ENCODE results near the gene PRR11.
A peak's percentile ranks its signal among the peaks of the same experiment; 100 is the strongest.
"Not testable (repeated sequence)": the region's sequence is repeated elsewhere in the genome, so short reads cannot be mapped to it uniquely, and the experiment has no call there.

Gene PRR11

DNA sequence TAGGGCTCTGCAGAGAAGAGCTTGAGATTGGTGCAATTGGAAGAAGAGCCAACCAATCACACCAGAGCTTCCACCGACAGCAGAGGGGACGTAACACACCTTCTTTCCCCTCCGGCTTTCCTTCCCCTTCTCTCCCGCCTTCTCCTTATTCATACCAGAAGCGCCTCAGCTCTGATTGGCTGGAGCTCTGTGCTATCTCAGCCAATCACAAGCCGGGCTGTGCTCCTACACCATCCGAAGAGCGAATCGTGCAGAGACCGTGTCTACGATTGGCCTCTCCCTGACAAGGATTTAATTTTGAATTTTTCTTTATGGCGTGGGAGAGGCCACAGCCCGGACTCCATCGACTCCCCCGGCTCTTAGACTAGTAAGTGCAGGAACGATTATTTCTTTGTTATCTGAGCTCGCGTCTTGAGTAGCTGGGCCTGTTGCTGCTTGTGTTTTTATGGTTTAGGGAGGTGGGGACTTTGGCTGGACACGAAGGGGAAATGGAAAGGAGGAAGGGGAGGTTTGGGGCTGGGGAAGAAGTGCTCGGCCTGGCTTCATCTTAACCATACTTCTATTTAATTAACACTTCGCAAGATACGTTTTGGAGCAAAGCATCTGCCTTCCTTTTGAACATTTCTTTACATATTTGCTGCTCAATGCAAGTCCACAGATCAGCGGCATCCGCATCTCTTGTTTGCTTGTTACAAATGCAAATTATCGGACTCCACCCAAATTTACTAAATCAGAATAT, at the start of gene PRR11:
Gene PRR11, plus strand, starts transcription at position 308 of the 739 bp plus-strand sequence. CDS start 14,007 bp downstream, outside the sequence.
- DNase-seq, result peak; percentile 99

GRCh38 chr17:59105852-59106462, 49.6 kb upstream of the PRR11 start:
- peak; percentile 82 for DNase-seq

DNA sequence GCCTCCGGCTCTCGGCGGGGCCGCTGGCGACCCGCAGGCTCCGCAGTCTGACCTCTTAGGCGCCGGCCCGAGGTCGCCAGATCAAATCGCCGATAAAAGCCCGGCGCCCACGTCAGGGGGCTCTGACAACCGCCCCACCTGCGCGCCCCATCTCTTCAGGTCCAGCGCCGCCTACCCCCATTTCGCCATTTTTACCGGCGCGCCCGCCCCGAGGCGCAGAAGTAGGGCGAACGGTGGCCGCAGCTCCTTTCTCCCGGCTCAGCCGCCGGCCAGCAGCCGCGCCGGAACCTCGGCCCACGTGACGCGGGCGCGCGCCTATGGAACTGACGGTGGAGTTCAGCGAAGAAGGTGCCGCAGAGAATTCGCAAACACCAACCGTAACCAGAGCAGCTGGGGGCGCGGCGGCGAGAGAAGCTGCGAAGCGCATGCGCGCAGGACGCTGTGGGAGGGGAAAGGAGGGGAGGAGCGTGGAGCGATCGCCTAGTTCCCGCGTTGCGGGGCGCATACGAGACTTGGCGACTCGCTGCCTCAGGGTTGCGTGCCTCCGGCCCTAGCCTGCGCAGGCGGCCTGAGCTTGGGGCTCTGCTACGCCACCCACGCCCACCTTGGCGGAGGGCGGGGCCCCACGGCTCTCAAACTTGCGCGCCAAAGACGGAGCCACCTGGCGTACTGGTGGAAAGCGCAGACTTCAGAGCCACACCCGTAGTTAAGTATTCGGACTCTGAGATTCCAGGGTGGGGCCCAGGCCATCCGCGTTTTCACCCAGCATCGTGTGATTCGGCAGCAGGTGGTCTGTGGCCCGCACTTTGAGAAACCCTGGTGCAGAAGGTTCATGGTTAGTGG, 48.9 kb upstream of the PRR11 start, which contains the start of gene TRIM37:
Gene TRIM37, minus strand, starts transcription at position 418 of the 843 bp plus-strand sequence. CDS start 419 bp downstream, outside the sequence.
- peak; percentile 99 for DNase-seq

- DNase-seq, result no peak
Measured at GRCh38 chr17:59107306-59107670, 48.3 kb upstream of the PRR11 start.

GRCh38 chr17:59108400-59109102, 47.0 kb upstream of the PRR11 start:
- no peak for DNase-seq

DNA sequence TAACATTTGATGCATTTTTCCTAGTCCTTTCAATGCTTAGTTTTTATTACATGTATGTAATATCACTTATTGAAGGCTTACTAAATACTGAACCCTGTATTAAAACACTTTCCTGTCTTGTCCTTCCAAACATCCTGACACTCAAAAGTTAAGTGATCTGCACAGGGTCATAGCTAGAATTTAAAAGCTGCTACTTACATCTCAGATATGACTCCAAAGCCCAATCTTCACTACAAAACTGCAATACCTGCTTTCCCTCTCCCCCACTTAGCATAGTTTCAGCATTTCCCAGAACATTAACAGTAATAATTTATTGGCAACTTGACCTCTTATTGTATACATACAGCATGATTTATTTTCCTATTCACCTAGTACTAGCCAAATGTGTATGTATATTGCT, 44.6 kb upstream of the PRR11 start:
- DNase-seq, result no peak

DNA sequence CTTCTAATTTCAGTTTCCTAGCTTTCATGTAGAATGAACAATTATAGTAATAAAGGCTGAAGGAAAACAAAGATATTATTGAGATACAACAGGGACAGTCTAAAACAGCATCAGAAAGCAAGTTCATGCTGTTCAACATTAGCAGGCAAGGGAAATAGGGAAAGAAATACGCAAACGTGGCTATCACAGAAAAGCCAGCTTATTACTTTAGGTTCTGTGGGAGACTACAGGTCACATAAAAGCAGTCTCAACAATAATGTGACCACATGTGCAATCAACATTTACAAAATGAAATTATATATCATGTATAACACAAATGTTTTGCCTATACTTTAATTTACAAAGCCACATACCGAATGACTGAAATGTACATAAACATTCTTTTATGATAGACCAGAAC, 44.0 kb upstream of the PRR11 start:
- no peak for DNase-seq

DNA sequence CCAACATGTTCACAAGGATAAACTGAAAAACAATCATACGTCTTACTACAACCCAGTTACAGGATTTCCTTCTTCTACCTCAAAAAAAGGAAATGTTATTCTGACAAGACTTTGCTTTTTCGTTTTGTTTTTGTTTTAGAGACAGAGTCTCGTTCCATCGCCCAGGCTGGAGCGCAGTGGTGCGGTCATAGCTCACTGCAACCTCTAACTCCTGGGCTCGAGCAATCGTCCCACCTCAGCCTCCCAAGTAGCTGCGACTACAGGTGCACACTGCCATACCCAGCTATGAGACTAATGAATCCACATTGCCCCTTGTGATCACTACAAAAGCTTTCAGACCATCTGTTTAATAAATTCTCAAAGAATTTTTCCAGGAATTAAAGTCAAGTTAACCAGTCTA, 40.1 kb upstream of the PRR11 start:
- no peak for DNase-seq

GRCh38 chr17:59121901-59122480, 33.6 kb upstream of the PRR11 start:
- DNase-seq, result no peak

- no peak for DNase-seq
Measured at GRCh38 chr17:59124665-59125064, 30.9 kb upstream of the PRR11 start.

DNA sequence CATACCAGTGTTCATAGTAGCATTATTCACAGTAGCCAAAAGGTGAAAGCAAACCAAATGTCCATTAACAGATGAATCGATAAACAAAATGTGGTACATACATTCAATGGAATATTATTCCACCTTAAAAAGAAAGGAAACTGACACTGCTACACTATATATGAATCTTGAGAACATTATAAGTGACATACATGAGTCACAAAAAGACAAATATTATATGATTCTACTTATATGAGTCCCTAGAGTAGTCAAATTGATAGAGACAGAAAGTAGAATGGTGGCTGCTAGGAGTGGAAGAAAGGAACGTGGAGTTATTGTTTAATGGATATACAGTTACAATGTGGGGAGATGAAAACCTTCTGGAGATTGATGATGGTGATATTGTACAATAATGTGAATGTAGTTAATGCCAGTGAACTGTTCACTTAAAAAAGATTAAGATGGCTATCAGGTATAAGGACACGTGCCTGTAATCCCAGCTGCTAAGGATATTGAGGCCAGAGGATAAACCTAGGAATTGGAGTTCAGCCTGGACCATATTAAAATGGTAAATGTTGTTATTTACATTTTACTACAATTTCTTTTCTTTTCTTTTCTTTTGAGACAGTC, 28.6 kb upstream of the PRR11 start:
- no peak for DNase-seq

GRCh38 chr17:59129814-59130213, 25.7 kb upstream of the PRR11 start:
- no peak for DNase-seq

- no peak for DNase-seq
Measured at GRCh38 chr17:59131131-59131530, 24.4 kb upstream of the PRR11 start.

DNA sequence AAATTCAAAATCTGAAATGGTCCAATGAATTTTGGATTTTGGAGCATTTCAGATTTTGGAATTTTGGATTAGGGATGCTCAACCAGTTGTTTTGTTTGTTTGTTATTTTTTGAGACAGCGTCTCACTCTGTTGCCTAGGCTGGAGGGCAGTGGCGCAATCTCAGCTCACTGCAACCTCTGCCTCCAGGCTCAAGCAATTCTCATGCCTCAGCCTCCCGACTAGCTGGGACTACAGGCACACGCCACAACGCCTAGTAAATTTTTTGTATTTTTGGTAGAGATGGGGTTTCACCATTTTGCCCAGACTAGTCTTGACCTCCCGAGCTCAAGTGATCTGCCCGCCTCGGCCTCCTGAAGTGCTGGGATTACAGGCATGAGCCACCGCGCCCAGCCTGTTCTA, 17.2 kb upstream of the PRR11 start:
- DNase-seq, result not testable (repeated sequence)

GRCh38 chr17:59139939-59140338, 15.6 kb upstream of the PRR11 start:
- no peak for DNase-seq

DNA sequence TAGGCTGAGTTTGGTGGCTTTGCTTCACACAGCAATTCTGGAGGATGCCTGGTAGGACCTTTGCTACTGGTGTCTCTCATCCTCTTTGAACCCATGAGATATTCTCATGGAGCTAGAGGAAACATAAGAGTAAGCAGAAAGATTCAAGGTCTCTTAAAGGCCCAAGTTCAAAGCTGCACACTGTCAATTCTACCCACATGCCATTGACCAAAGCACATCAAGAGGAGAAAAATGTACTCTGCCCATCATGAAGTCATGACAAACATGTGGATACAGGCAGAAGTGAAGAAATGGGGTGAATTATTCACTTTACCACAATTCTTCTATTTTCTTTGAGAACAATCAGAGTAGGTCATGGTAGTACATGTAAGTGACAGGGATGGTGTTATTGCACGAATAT, 13.7 kb upstream of the PRR11 start:
- no peak for DNase-seq

DNA sequence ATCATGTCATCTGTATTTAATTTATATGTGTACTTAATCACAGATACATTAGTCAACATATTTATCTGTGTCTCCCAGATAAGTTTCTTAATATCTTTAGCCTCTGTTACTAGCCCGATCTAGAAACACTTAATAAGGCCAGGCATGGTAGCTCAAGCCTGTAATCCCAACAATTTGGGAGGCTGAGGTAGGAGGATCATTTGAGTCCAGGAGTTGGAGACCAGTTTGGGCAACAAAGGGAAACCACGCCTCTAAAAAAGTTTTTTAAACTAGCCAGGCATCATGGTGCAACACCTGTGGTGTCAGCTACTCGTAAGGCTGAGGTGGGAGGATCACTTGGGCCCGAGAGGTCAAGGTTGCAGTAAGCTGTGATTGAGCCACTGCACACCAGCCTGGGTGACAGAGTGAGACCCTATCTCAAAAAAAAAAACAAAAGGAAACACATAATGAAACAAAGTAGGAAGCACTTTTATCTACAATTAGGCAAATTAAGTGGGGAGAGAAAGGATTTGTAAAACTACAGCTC, 9.9 kb upstream of the PRR11 start:
- no peak for DNase-seq

DNA sequence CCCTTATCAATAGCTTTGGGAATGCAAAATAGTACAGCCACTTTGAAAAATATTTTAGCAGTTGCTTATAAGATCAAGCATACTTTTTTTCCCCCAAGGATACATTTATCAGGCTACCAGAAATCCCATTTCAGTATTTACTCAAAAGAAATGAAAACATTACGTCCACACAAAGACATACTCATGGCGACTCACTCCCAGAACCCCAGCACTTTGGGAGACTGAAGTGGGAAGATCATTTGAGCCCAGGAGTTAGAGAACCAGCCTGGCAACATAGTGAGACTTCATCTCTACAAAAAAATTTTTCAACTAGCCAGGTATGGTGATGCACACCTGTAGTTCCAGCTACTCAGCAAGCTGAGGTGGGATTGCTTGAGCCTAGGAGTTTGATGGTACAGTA, 6.5 kb upstream of the PRR11 start:
- DNase-seq, result no peak

GRCh38 chr17:59149841-59150511, 5.6 kb upstream of the PRR11 start:
- peak; percentile 17 for DNase-seq

DNA sequence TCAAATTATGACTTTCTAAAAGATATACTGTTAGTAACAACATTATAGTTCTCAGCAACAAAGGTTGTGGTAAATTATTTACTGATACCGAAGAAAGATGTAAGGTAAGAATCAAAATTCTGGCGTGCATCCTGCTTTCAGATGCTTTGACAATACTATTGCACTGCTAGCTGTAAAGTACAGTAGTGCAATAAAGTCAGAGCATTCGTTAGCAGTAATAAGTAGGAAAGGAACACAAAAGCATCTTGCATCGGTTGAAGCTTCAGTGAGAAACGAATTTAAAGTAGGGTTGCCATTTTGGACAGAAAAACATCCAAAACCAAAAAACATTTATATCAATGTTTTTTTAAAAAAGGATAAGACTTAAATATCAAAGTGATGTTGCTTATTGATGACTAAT, 4.5 kb upstream of the PRR11 start:
- peak; percentile 15 for DNase-seq

GRCh38 chr17:59151591-59151990, 4.0 kb upstream of the PRR11 start:
- no peak for DNase-seq

Data from CD4-positive, alpha-beta T cell treated with Interleukin-21 for 1 hour (primary cell).